Measurements from ENCODE around the gene ELOVL7. TPM values are rescaled to one million over a fixed set of nuclear protein-coding genes. Genes with fewer than 3 reads are reported as not detected.

The ELOVL7 gene
- total and polyA plus RNA-seq, 4 donors: 0.21 to 2.3 (median 0.76) TPM

DNA sequence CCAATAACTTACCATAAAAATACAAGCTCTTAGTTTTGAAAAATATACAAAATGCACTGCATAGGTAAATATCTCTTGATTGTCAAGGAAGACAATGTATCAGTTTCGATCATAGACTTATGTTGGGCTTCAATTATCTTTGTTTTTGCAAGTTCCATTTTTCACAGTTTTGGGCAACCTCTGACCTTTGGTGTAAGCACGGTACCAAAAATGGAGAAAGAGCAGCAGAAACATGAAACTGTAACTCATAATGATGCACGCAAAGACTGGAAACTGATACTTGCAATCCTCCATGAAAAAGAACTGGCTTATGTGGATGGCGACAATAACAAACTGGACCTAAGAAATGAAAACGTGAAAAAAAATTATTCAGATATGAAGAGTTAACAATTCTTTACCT, 89.6 kb downstream of the ELOVL7 start:
- TF ChIP-seq JUND (IDR thresholded peaks at IDR 0.05) (no peak), HNF4A (conservative IDR thresholded peaks at IDR 0.05) (no peak), ATF3 (IDR thresholded peaks at IDR 0.05) (no peak), FOXA1 (IDR thresholded peaks at IDR 0.05) (no peak), SP1 (IDR thresholded peaks at IDR 0.05) (no peak), NR2F2 (IDR thresholded peaks at IDR 0.05) (no peak), FOXA2 (IDR thresholded peaks at IDR 0.05) (no peak), RAD21 (IDR thresholded peaks at IDR 0.05) (no peak), HNF4G (IDR thresholded peaks at IDR 0.05) (no peak), MAX (IDR thresholded peaks at IDR 0.05) (no peak), YY1 (IDR thresholded peaks at IDR 0.05) (no peak), RXRA (IDR thresholded peaks at IDR 0.05) (no peak), EGR1 (IDR thresholded peaks at IDR 0.05; ENCODE audit: low read depth in 2 of 2) (no peak), GABPA (IDR thresholded peaks at IDR 0.05 in 1 of 2, conservative IDR thresholded peaks at IDR 0.05 in 1 of 2) (no peak), REST (IDR thresholded peaks at IDR 0.05) (no peak), TAF1 (conservative IDR thresholded peaks at IDR 0.05) (no peak)
- TF ChIP-seq, protein P1, sequence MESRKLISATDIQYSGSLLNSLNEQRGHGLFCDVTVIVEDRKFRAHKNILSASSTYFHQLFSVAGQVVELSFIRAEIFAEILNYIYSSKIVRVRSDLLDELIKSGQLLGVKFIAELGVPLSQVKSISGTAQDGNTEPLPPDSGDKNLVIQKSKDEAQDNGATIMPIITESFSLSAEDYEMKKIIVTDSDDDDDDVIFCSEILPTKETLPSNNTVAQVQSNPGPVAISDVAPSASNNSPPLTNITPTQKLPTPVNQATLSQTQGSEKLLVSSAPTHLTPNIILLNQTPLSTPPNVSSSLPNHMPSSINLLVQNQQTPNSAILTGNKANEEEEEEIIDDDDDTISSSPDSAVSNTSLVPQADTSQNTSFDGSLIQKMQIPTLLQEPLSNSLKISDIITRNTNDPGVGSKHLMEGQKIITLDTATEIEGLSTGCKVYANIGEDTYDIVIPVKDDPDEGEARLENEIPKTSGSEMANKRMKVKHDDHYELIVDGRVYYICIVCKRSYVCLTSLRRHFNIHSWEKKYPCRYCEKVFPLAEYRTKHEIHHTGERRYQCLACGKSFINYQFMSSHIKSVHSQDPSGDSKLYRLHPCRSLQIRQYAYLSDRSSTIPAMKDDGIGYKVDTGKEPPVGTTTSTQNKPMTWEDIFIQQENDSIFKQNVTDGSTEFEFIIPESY (IDR thresholded peaks at IDR 0.05): no peak
- TF ChIP-seq, protein P2, sequence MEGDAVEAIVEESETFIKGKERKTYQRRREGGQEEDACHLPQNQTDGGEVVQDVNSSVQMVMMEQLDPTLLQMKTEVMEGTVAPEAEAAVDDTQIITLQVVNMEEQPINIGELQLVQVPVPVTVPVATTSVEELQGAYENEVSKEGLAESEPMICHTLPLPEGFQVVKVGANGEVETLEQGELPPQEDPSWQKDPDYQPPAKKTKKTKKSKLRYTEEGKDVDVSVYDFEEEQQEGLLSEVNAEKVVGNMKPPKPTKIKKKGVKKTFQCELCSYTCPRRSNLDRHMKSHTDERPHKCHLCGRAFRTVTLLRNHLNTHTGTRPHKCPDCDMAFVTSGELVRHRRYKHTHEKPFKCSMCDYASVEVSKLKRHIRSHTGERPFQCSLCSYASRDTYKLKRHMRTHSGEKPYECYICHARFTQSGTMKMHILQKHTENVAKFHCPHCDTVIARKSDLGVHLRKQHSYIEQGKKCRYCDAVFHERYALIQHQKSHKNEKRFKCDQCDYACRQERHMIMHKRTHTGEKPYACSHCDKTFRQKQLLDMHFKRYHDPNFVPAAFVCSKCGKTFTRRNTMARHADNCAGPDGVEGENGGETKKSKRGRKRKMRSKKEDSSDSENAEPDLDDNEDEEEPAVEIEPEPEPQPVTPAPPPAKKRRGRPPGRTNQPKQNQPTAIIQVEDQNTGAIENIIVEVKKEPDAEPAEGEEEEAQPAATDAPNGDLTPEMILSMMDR (IDR thresholded peaks at IDR 0.05; ENCODE audit: low read depth, low read length, missing input control): no peak
- no peak overlapping the region for H3K4me3 ChIP-seq (ENCODE audit: low read depth in 1 of 3, low read length in 3 of 3)
- 92% methylated on average over 5 of the region's 5 CpGs for WGBS
- H3K36me3 ChIP-seq (ENCODE audit: control insufficient read depth in 4 of 4, insufficient read depth in 3 of 4, low read depth in 1 of 4, low read length in 3 of 4): no peaks in the 10 kb centered on the region
- no peaks in the 10 kb centered on the region for H3K4me1 ChIP-seq (ENCODE audit: control insufficient read depth in 4 of 4, insufficient read depth in 4 of 4, low read length in 3 of 4)
- no peak for DNase-seq (ENCODE audit: low spot score)
- H3K27me3 ChIP-seq (ENCODE audit: control insufficient read depth in 4 of 4, insufficient read depth in 4 of 4, low read length in 3 of 4): peaks cover 0 to 4% (median 0%) of the 10 kb centered on the region in 4 donors
- no peak overlapping the region for H3K9ac ChIP-seq (ENCODE audit: low read depth in 1 of 2, low read length in 2 of 2)
- H3K27ac ChIP-seq (ENCODE audit: low read depth in 1 of 2, low read length in 2 of 2): no peak overlapping the region
- peaks cover 0 to 3% (median 0%) of the 10 kb centered on the region in 4 donors for H3K9me3 ChIP-seq (ENCODE audit: control insufficient read depth in 4 of 4, low read length in 3 of 4)
